GM12891 (cell line): ENCODE data around the gene AP3B1.

Experiments
- POLR2A ChIP-seq: IDR thresholded peaks from 2 replicates; pipeline ENCODE4 v1.6.1; 2011; ENCODE audit warnings: low read depth, low read length, control low read depth
- POLR2AphosphoS5 ChIP-seq: IDR thresholded peaks from 2 replicates; pipeline ENCODE4 v1.6.1; 2011; ENCODE audit warnings: low read depth, low read length, control low read depth
- TAF1 ChIP-seq: IDR thresholded peaks from 2 replicates; pipeline ENCODE4 v1.6.1; 2011; ENCODE audit warnings: low read depth, low read length, control low read depth

DNA sequence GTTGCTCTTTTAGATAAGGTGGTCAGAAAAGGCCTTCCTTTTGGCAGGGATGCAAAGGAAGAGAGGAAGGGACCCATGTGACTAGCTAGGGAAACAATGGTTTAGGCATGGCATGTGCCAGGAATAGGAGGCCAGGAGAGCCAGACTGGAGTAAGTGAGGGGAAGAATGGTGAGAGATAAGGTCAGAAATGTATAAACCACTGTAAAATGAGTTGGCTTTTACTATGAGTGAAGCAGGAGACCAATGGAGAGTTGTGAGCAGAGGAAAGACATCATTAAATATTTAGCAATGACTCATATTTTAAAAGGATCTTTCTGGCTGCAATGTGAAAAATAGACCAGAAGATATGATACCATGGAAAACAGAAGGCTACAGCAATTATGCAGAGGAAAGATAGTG is 50.9 kb downstream of the AP3B1 start:
- TF ChIP-seq POLR2A = no peak
- no peak for TF ChIP-seq TAF1
- TF ChIP-seq POLR2AphosphoS5 = no peak
